Calu3 (cell line): ENCODE data around the gene NXPE3. TPM values are rescaled to one million over a fixed set of nuclear protein-coding genes. Genes with fewer than 3 reads are reported as not detected.

Source experiments
- Bru-seq: library from RNA; stranded (reverse); fragments of 400-500 nt; gene quantifications from one replicate; lab custom pipeline; 2021; lab: Mats Ljungman, UMichigan
- BruChase-seq, 2 experiments: library from RNA; stranded (reverse); fragments of 400-500 nt; gene quantifications; one replicate each; lab custom pipeline; 2021; lab: Mats Ljungman, UMichigan
- BruUV-seq: library from RNA; stranded (reverse); fragments of 400-500 nt; replicated peaks from 2 replicates; lab custom pipeline; 2021; lab: Mats Ljungman, UMichigan
- CTCF ChIA-PET: fragments of 300-600 bp; sonication (Branson Sonifier 250); formaldehyde crosslinking; loops from one replicate; lab custom pipeline; 2022; ENCODE audit warnings: antibody characterized with exemption; lab: Charles Lee
- DNase-seq: peaks from one replicate; pipeline ENCODE4 v3.0.0; 2022
- H3K27ac Mint-ChIP-seq: one replicate; pipeline ENCODE4 v1.8.0; 2022; ENCODE audit warnings: mixed read lengths; ENCODE audit not compliant: unreplicated experiment
- H3K27me3 Mint-ChIP-seq: one replicate; pipeline ENCODE4 v1.8.0; 2022; ENCODE audit warnings: mixed read lengths; ENCODE audit not compliant: unreplicated experiment
- H3K36me3 Mint-ChIP-seq: one replicate; pipeline ENCODE4 v1.8.0; 2022; ENCODE audit warnings: mild to moderate bottlenecking, moderate library complexity, mixed read lengths; ENCODE audit not compliant: insufficient read depth, unreplicated experiment
- H3K4me1 Mint-ChIP-seq: one replicate; pipeline ENCODE4 v1.8.0; 2022; ENCODE audit warnings: mild to moderate bottlenecking, low read depth, mixed read lengths; ENCODE audit not compliant: unreplicated experiment
- H3K4me3 Mint-ChIP-seq: one replicate; pipeline ENCODE4 v1.8.0; 2022; ENCODE audit warnings: mild to moderate bottlenecking, low read depth, moderate library complexity, mixed read lengths; ENCODE audit not compliant: unreplicated experiment
- H3K9me3 Mint-ChIP-seq: one replicate; pipeline ENCODE4 v1.8.0; 2022; ENCODE audit warnings: low read depth, mixed read lengths; ENCODE audit not compliant: unreplicated experiment
- CTCF ChIP-seq: fragments of 200-600 bp; IDR thresholded peaks from one replicate; pipeline ENCODE4 v1.8.0; 2022; ENCODE audit warnings: antibody characterized with exemption; ENCODE audit not compliant: unreplicated experiment
- intact Hi-C: fragments of 100-400 bp; cut with micrococcal nuclease; formaldehyde crosslinking; loops from one replicate; pipeline ENCODE4 v1.10.0; 2022; ENCODE audit not compliant: unreplicated experiment
- long read RNA-seq: library from polyadenylated mRNA; stranded (forward); transcript quantifications from one replicate; pipeline ENCODE4 v2.0.0, GENCODE V29; 2022
- total RNA-seq: library from RNA; stranded (reverse); gene quantifications from 2 replicates; pipeline ENCODE4 v1.2.3, GENCODE V29; 2022

The NXPE3 gene
- total RNA-seq (3.0 and 3.1 TPM in 2 replicates), Bru-seq, nascent RNA (percentile 36 among the genes with signal in this experiment), BruChase-seq, experiment 1, labeled RNA remaining after a 6-hour chase (percentile 44 among the genes with signal in this experiment), BruChase-seq, experiment 2, labeled RNA remaining after a 2-hour chase (percentile 37 among the genes with signal in this experiment)
- long read RNA-seq, partial matches to known transcripts = 1 of 8 reads
- long read RNA-seq, other reads (novel, unspliced or antisense) = 5 of 8 reads

DNA sequence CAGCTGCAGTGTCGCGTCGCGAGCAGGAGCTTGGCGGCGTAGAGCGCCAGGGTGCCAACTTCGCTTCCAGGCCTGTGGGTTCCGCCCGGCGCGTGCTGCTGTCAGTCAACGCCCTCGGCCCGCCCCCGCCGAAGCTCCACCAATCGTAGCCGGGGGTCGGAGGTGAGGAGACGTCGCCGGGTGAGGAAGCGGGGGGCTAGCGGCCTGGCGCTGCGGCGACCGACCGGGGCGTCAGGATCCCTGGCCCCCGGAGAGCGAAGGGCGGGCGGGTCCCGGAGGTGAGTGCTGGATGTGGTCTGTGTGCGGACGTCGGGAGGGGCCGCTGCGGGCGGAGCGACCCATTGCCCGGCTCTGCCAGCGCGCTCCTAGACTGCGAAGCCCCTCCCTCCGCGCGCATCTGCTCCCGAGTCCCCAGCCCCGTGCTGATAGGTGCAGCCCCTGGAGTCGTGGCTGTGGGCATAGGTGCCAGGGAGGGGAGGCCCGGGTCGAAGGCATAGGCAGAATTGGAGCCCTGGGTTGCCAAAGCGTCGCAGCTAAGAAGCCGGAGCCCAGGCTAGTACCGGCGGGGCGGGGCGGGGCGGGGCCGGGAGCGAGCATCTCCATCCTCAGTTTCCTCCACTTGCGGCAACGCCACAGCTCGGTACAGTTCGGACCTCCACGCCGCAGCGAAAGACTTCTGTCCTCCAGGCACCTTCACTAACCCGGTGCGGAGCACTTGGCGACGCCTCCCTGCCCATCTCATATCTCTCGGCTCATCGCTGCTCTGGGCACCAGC, at the start of gene NXPE3:
TSS of gene NXPE3 (plus strand) at position 165 of the 775 bp plus-strand sequence. CDS start 6,386 bp downstream, outside the sequence.
- peak within 1 kb of the TSS; percentile 92 for H3K4me3 Mint-ChIP-seq
- peaks cover 17% of the 10 kb centered on the region for H3K36me3 Mint-ChIP-seq
- H3K27ac Mint-ChIP-seq = peak within 1 kb of the TSS; percentile 52
- H3K4me1 Mint-ChIP-seq = no peaks in the 10 kb centered on the region
- CTCF ChIA-PET = interaction anchor here (0.5 kb wide), 1 partner anchor 1533 kb away, joined by 4 read pairs; no protein-coding TSS in a partner anchor
- TF ChIP-seq CTCF = no peak
- peak; percentile 86 for DNase-seq
- H3K27me3 Mint-ChIP-seq = no peaks in the 10 kb centered on the region
- intact Hi-C loops = no loop called here
- no peaks in the 10 kb centered on the region for H3K9me3 Mint-ChIP-seq
- no TSS peak for BruUV-seq

DNA sequence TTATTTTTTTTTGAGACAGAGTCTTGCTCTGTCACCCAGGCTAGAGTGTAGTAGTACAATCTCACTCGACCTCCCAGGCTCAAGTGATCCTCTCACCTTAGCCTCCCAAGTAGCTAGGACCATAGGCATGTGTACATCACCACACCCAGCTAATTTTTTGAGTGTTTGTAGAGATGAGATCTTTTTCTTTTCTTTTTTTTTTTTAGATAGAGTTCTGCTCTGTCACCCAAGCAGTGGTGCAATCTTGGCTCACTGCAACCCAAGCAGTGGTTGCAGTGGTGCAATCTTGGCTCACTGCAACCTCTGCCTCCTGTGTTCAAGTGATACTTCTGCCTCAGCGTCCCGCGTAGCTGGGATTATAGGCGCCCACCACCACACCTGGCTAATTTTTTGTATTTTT, 49.4 kb upstream of the NXPE3 start:
- H3K27me3 Mint-ChIP-seq = no peaks in the 10 kb centered on the region
- BruUV-seq = no TSS peak
- TF ChIP-seq CTCF = no peak
- no peak overlapping the region for H3K27ac Mint-ChIP-seq
- no peak overlapping the region for H3K4me3 Mint-ChIP-seq
- no peaks in the 10 kb centered on the region for H3K4me1 Mint-ChIP-seq
- CTCF ChIA-PET = no interaction called here
- intact Hi-C loops = no loop called here
- peaks cover 13% of the 10 kb centered on the region for H3K36me3 Mint-ChIP-seq
- H3K9me3 Mint-ChIP-seq = no peaks in the 10 kb centered on the region
- DNase-seq = no peak

DNA sequence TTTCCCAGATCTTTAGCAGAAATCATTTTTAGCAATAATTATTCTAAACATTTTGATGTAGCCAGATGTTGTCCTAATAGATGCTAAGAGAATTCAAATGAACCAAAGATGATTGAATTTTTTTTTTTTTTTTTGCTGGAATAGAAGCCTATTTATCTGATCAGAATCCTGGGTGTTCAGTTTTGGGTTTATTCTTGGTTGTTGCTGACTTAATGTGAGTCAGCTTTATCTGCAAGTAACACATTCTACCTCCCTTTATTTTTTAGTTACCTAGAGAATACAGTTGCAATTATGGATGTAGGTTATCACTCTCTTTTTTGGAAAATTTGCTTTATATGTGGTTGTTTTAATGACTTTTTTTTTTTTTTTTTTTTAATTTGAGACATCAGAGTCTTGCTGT, 48.2 kb upstream of the NXPE3 start:
- Mint-ChIP-seq H3K27me3 (no peaks in the 10 kb centered on the region), H3K4me3 (no peak overlapping the region), H3K27ac (no peak overlapping the region), H3K9me3 (no peaks in the 10 kb centered on the region), H3K36me3 (peaks cover under 1% of the 10 kb centered on the region), H3K4me1 (no peaks in the 10 kb centered on the region)
- intact Hi-C loops = no loop called here
- BruUV-seq = no TSS peak
- CTCF ChIA-PET = no interaction called here
- TF ChIP-seq CTCF = no peak
- DNase-seq = no peak

DNA sequence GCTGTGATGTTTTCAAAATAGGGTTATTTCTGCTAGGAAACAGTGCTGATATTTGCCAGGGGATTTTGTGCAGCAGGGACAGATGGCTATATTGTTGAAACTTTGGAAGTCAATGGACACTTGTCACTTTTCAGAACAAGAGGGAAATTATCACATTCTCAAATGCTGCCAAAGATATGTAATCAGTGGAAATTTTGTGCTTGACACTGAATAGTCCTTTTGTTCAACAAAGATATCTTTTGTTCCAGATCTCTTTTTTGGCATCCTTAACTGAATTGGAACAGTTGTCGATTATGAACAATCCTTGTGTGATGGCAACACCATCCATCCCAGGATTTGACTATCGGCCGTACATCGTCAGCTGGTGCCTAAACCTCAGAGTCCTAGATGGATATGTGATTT, 46.8 kb upstream of the NXPE3 start:
- peaks cover 4% of the 10 kb centered on the region for H3K9me3 Mint-ChIP-seq
- no peak overlapping the region for H3K4me3 Mint-ChIP-seq
- H3K27me3 Mint-ChIP-seq = no peaks in the 10 kb centered on the region
- TF ChIP-seq CTCF = no peak
- no peaks in the 10 kb centered on the region for H3K36me3 Mint-ChIP-seq
- no peaks in the 10 kb centered on the region for H3K4me1 Mint-ChIP-seq
- intact Hi-C loops = no loop called here
- CTCF ChIA-PET = no interaction called here
- no peak overlapping the region for H3K27ac Mint-ChIP-seq
- no TSS peak for BruUV-seq
- no peak for DNase-seq
